Measurements from ENCODE around the gene GALK2.
A peak's percentile ranks its signal among the peaks of the same experiment; 100 is the strongest.
"Not testable (repeated sequence)": the region's sequence is repeated elsewhere in the genome, so short reads cannot be mapped to it uniquely, and the experiment has no call there.

GALK2 gene

DNA sequence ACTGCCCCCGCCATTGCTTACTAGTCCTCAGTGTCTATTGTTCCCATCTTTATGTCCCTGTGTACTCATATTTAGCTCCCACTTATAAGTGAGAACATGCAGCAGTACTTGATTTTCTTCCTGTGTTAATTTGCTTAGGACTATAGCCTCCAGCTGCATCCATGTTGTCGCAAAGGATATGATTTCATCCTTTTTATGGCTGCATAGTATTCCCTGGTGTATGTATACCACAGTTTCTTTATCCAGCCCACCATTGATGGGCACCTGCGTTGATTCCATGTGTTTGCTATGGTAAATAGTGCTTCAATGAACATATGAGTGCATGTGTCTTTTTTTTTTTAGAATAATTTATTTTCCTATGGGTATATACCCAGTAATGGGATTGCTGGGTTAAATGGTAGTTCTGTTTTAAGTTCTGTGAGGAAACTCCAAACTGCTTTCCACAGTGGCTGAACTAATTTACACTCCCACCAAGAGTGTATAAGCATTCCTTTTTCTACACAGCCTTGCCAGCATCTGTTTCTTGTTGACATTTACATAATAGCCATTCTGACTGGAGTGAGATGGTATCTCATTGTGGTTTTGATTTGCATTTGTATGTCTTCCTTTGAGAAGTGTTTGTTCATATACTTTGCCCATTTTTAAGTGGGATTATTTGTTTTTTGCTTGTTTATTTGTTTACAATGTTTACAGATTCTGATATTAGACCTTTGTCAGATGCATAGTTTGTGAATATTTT, 53.7 kb downstream of the GALK2 start:
- DNase-seq (ENCODE audit: low spot score) = no peak

DNA sequence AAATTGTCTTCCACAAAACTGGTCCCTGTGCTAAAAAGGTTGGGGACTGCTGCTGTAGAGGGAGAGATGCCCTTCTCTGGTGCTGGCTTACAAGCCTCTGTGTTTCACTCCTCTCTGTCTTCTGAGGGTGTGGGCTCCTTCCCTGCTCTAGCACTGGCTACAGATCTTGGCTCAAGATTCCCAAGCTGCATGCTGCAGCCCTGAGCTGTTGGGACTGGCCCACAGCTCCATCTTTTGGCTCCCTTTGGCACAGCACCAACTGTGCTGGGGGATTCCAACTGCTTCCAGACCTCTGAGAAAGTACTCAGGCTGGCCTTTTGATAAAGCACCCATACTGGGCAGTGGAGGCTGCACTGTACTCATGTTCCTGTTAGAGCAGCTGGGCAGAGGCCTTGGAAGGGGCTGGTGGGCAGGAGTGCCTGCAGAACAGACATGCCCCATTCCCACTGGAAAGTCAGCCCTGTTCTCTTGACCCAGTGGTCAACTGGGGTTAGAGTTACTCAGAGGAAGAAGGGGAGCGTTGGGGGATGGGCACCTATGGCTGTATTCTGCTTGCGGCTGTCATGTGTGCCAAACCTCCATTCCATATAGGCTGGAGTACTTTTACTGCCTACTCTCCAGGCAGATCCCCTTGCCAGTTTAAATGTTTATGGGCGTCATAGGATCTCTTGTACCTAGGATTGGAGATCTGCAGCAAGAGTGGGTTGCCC, 55.7 kb downstream of the GALK2 start:
- DNase-seq (ENCODE audit: low spot score) = peak; percentile 73

DNA sequence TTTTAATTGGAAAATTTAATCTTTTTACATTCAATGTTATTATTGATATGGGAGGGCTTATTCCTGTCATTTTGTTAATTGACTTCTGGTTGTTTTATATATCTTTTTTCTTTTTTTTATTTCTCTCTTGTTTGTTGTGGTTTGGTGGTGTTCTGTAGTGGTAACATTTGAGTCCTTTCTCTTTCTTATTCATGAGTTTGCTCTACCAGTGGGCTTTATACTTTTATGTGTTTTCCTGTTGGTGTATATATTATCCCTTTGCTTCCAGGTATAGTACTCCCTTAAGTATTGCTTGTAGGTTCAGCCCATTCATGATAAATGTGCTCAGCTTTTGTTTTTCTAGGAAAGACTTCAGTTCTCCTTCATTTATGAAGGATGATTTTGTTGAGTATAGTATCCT, 57.6 kb downstream of the GALK2 start:
- DNase-seq (ENCODE audit: low spot score) = no peak

DNA sequence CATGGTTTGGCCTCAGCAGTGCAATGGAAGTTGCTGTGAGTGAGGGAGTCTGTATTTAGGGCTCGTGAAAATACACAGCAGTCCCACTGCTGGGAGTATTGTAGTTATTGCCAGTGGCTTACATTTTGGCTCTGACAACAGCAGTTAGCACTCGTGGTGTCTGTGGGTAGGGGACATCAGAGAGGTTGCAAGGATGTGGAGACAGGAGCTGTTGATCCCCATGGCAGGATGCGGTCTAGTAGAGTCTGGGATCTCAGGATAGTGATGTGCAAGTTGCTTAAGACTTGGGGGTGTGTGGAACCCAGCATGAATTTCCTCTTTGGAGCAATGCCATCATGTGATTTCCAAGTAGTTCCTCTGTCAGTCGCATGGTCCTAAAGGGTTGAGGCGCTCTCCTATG, 59.9 kb downstream of the GALK2 start:
- DNase-seq (ENCODE audit: low spot score) = no peak

DNA sequence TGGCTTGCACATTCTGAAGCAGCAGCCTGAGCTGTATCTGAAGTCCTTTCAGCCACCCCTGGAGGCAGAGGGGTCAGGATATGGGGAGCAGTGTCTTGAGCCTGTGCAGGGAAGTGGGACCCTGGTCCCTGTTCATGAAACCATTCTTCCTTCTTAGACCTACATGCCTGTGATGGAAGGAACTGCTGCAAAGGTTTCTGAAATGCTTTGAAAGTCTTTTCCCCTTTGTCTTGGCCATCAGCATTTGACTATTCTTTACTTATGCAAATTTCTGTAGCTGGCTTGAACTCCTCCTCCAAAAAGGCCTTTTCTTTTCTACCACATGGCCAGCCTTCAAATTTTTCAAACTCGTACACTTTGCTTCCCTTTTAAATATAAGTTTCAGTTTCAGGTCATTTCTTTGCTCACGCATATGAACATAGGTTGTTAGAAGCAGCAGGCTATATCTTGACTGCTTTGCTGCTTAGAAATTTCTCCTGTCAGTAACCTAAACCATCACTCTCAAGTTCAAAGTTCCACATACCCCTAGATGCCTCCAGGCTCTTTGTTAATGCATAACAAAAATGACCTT, 62.3 kb downstream of the GALK2 start:
- no peak for DNase-seq (ENCODE audit: low spot score)

DNA sequence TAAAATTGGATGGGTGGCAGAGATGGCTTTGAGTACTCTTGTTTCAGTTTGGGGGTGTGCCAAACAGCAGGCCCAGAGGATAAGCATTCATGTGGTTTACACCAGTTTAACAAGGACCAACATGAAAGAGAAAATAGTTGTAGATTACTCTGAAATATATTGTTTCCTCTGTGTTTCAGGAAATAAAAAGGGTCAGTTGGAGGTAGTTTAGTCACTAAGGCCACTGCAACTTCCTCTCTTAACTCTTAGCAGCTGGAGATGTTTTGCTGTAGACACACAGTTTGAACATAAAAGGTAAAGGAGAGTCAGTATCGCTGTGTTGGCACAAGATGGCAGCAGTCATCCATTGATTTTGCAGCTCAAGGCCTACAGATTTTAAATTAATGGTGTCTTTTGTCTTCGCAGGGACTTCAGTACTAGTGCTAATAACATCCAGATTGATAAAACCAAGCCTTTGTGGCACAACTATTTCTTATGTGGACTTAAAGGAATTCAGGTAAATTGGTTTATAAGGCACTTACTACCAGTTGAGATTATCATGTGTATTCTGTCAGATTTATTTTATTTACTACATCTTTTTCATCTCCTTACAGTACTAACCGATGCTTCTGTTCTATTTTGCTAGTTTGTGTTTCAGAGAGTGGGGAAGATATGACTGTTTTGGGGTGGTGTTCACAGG, 65.5 kb downstream of the GALK2 start:
- no peak for DNase-seq (ENCODE audit: low spot score)

DNA sequence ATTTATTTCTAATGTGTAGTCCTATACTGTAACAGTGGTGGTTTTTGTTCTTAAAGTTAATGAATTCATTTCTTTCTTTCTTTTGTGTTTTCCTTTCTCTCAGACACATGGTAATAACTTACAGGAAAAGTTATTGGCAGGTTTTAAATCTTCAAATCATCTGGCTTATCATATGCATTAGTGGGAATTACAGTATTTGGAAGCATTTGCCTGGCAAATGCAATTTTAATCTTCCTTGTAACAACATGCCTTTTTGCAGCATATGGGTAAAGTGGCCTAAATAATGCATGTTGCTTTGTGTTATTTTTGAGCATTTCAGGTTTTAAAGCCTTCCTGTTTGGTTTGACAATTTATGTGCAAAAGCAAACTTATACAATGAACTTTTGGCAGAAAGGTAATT, 66.8 kb downstream of the GALK2 start:
- no peak for DNase-seq (ENCODE audit: low spot score)

DNA sequence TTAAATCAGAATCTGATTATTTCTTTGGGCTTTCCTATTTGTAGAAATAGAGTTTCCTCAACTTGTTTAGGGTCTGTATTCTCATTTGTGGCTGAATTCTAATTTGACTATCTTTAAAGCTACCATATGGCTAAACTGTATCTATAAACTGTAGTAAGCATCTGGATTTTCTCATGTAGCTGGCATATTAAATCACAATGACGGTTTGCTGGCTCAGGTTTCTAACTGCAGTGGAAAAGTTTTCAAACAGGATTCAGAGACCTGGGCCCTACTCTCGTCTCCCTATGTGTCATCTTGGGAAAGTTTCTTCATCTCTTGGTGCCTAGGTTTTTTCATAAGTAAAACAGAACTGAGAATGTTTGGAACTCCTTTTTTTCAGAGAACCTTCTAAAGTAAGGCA, 68.3 kb downstream of the GALK2 start:
- DNase-seq (ENCODE audit: low spot score) = no peak

DNA sequence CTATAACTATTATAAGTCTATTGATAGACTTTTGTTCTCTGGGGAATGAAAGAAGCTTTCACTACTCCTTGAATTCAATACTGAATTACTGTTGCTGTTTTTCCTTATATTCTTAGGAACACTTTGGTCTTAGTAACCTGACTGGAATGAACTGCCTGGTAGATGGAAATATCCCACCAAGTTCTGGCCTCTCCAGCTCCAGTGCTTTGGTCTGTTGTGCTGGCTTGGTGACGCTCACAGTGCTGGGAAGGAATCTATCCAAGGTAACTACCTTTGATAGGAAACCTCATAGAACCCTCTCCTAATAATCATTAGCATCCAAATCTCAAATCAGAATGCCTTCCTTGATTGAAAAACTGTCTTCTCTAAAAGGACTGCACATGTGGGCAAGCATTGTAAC, 69.1 kb downstream of the GALK2 start:
- DNase-seq (ENCODE audit: low spot score) = no peak

DNA sequence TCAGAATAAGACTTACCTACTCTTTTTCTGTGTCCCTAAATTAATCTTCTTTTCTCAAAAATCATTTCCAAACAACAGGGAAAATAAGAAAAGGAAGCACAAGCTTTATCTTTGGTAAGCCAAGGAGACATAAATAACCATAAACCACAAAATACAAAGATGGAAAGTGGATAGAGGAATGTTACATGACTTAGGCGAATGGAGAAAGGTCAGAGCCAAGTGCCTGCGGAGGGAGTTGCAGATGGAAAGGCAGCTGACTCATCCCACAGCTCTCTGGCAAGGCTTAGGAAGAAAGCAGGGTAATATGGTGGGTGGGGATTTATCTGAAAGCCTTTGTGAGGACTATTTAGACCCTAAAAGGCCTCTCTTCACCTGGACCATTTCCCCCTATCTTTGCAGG, 72.8 kb downstream of the GALK2 start:
- no peak for DNase-seq (ENCODE audit: low spot score)

DNA sequence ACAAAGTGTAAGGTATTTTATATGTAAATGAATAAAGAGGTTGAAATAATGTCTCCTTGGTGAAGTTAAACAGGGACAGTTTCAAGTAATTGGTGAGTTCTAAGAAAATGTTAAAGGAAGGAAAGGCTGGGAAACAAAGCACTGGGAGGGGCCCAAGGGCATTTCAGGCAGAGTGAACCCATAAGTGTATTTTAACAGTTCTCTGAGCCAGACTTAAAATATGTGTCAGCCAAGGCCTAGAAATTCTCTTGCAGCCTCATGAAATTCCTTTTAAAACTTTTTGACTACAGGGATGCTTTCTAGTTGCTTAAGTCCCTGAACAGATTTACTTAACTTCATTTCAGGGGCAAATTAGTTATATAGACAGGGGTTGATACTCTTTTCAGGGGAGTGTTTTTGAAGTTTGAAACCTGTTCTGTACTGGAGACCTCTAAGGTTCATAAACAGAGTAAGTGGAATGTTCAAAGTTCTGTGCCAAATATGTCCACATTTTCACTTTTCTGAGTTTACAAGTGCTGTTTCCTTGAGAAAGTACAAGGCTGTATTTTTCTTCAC, 77.6 kb downstream of the GALK2 start:
- no peak for DNase-seq (ENCODE audit: low spot score)

DNA sequence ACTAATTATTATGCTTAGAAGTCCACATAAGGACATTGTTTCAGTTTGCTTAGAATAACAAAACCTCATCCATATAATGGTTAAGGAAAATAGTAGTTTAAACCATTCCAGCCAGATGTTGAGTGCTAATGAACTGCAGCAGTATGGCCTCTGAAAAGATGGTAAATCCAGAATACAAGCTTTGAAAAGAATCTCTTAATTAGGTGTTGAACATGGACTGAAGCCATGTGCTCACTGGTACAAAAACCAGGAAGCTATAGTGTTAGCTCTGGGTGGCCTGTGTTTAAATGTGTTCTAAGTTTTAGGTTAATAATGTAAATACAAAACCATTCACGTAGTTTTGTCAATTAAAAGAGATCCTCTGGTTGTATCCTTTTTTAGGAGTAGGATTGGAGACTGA, 78.2 kb downstream of the GALK2 start:
- DNase-seq (ENCODE audit: low spot score) = no peak

DNA sequence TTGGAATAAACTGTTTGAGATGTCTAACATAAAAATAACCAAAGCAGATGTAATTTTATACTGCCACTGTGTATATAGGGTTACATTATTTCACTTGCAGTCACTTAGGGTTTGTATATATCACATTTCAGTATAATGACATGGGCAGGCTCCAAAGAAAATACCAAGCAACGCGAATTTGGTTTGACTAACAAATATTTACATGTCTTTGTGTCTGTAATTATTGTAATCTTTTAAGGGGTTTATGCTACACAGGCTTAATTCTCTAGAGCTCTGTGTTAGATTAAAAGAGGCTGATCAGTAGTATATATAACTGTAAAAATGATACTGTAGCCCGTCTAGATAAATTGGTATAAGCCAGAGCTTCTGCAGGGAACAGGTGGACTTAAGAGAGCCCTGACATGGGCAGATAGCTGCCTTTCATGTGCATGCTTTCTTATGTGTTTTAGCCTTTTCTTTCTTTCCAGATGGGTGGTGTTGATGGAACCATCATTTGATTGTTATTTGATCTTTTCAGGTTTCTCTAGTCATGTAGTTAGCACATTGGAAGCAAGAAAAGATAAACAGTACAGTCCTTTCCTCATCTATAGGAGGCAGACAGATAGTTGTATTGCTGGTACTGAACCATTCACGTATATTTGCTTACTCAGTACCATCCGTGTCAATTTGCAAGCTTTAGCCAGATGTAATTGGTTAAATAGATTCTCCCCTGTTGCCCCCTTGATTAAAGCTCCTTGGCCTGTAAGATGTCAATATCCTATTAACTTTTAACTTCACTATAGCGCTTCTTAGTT, 86.1 kb downstream of the GALK2 start:
- DNase-seq (ENCODE audit: low spot score) = no peak

DNA sequence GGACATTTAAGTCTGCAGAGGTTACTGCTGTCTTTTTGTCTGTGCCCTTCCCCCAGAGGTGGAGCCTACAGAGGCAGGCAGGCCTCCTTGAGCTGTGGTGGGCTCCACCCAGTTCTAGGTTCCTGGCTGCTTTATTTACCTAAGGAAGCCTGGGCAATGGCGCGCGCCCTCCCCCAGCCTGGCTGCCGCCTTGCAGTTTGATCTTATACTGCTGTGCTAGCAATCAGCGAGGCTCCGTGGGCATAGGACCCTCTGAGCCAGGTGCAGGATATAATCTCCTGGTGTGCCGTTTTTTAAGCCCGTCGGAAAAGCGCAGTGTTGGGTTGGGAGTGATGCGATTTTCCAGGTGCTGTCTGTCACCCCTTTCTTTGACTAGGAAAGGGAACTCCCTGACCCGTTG, 95.1 kb downstream of the GALK2 start:
- DNase-seq (ENCODE audit: low spot score) = not testable (repeated sequence)

DNA sequence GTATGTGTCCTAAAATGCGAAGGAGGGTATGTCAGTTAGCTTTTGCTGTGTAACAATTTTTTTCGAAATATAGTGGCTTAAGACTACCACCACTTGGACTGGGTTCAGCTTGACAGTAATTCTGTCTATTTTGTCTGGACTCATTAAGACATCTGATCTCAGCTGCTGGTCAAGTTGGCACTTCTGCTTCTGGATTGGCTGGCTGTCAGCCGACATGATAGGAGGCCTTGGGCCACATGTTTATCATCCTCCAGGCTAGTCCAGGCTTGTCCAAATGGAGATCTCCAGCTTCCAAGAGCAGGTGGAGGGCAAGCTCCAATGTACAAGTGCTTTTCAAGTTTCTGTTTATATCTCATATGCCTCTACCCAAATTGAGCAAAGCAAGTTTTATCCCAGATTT, 95.9 kb downstream of the GALK2 start:
- DNase-seq (ENCODE audit: low spot score) = no peak

DNA sequence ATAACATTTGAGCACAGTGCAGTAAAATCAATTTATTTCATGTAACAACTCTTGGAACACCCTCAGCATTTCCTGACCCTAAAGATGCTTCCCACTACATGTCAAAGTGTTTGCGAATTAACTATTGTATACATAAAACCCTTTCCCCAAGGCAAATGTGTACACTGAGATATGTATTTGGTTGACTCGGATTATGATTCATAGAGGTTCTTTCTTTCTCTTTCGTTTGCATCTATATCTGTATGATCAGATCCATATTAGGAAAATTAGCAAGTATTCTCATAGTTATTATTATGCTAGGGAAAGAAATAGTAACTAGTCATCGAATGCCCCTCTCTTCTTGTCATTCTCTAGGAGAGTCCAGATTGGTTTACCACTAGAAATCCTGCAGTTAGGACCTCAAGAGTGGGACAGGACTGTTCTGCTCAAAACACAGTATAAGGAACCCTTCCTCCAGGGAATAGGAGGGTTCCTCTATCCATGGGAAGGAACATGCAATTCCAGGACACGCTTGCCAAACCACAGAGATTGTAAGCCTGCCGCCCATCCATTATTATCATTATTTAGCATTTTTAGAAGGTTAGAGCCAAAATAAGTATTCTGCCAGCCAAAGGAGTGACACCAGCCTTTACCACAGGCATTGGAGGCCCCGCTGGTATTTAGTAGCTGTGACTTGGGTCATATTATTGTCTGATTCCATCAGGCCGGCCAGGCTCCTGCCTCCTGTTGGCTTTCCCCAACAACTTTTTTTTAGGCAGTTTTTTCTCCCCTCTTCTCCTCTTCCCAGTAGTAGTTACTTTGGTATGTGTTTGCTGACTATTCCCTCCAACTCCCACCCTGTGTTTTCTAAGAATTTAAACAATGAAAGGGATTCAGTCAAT, 100.7 kb downstream of the GALK2 start:
- DNase-seq (ENCODE audit: low spot score) = no peak

DNA sequence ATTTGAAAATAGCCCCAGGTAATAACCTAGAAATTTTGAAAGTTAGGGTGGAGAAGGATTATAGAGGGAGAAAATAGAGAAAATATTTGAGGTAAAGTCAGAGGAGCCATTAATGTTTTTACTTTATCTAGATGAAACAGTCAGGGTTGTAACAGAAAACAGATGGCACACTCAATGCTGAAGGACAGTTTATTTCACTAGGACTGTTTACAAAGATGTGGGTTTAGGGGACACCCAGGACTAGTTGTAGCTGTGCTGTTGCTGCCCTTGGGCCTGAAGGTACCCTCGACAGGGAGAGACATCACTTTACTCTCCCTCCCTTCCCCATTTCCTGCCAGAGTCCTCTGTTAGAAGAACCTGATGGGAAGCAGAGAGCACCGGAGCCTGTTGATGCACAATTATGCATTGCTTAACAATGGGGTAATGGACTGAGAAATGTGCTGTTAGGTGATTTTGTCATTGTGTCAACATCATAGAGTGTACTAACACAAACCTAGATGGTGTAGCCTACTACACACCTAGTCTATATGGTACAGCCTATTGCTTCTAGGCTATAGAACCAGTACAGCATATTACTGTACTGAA, 103.8 kb downstream of the GALK2 start:
- no peak for DNase-seq (ENCODE audit: low spot score)

DNA sequence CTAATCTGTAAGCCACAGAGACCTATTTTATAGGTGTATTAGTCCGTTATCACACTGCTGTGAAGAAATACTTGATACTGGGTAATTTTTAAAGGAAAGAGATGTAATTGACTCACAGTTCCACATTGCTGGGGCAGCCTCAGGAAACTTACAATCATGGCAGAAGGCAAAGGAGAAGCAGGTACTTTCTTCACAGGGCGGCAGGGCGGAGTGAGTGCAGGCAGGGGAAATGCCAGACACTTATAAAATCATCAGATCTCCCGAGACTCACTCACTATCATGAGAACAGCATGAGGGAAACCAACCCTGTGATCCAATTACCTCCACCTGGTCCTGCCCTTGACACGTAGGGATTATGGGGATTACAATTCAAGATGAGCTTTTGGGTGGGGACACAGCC, 108.7 kb downstream of the GALK2 start:
- no peak for DNase-seq (ENCODE audit: low spot score)

DNA sequence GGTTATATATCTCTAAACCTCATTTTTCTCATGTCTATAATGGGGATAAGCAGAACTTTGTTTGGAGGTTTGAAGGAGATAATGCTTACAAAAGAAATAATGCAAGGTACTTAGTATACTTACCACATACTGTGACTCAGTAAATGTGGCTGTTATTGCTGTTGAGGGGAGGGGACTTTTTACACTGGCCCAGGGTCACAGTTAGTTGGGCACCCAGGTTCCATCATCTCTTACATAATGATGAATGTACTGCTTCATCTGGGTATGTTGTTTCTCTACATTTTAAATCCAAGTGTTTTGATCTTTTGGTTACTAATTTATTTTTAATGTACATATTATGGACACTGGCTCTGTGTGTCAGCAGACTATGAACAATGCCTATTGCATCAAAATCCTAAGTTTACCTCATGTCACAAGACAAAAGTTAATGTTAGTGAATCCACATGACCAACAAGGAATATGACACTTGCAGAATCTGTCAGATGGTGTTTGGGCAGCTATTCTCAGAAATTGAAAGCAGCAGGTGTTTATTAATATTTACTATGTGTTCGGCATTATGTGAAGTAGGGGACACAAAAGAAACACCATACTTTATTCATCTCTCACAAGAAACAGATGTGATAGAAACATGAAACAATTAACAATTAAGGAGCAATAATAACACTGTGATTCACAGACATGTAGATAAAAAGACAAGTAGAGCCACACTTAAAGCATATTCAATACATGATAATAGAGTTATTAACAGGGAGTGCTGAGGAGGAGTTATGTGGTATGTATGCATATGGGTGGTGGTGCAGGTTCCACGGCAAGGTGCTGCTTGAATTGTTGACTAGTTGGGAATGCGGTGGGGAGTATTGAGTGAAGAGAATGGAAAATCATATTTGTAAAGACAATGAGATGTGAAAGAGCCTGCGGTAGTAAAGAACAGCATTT, 109.7 kb downstream of the GALK2 start:
- DNase-seq (ENCODE audit: low spot score) = no peak
